NCI-H748 (cell line): ENCODE measurements around the gene ERMP1.
"Not testable (repeated sequence)": the region's sequence is repeated elsewhere in the genome, so short reads cannot be mapped to it uniquely, and the experiment has no call there.

Experiments
- DNase-seq: peaks from one replicate; lab custom pipeline; 2025; ENCODE audit not compliant: unreplicated experiment; lab: John Stamatoyannopoulos, UW

Gene ERMP1

DNA sequence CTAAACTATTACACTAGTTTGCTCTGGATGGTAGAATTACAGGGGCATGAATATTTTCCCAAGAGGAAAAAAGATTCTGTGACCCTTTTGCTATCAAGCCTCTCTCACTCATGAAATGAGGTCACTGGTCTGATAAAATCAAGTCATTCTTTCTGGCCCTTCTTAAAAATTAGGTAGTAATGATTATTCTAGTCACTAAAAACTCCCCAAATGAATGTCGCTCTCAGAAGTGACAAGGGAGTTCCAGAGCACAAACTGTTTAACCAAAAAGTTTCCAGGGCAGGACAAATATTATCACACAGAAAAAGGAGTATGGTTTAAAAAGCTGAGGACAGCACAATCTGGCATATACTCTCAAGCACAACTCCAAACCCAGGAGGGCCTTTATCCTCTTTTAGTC, 12.5 kb downstream of the ERMP1 start:
- DNase-seq, result no peak

DNA sequence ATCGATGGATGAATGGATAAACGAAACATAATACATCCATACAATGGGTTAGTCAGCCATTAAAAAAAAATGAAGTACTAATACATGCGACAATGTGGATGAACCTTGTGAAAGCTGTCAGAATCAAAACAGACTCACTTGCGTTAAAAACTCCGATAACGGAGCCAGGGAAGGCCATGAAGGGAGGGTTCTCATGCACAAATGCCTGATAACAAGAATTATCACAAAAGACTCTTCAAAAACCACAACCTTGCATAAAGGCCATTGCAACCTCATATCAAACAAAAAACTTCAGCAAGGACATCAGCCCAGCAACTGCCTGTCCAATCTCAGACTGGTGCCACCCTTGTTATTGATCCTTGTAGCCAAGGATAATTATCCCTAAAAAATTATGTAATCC, 13.7 kb downstream of the ERMP1 start:
- DNase-seq, result no peak

DNA sequence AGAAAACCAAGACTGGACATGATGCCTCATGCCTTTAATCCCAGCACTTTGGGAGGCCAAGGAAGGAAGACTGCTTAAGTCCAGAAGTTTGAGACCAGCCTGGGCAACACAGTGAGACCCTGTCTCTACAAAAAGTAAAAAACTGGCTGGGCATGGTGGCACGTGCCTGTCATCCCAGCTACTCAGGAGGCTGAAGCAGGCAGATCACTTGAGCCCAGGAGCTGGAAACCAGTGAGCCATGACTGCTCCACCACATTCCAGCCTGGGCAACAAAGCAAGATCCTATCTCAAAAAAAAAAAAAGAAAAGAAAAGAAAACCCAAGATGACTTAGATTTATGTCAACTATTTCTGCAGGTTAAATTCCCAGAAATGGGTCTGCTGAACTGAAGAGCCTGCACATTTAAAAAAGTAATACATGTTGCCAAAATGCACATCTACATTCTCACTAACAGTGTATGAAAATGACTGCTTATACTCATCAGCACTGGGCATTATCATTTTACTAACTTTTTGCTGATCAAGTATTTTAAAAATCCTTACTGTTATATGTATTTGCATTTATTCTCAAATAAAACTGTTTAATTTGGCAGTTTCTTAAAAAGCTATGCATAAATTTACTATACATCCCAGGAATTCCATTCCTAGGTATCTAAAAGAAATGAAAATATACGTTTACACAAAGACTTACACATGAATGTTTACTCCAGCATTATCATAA, 14.3 kb downstream of the ERMP1 start:
- DNase-seq, result no peak

DNA sequence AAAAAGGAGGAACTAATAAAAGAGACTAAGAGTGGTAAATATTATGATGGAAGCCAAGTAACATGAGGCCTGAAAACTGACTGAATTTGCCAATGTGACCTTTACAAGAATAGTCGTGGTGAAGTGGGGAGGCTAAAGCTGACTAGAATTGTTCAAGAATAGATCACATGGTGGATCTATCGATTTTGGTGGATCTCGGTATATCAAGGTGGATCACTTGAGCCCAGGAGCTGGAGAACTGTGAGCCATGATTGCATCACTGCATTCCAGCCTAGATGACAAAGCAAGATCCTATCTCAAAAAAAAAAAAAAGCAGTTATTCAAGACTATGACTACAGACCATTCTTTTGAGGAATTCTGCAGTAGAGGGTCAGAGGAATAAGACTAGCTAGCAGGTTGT, 15.1 kb downstream of the ERMP1 start:
- no peak for DNase-seq

DNA sequence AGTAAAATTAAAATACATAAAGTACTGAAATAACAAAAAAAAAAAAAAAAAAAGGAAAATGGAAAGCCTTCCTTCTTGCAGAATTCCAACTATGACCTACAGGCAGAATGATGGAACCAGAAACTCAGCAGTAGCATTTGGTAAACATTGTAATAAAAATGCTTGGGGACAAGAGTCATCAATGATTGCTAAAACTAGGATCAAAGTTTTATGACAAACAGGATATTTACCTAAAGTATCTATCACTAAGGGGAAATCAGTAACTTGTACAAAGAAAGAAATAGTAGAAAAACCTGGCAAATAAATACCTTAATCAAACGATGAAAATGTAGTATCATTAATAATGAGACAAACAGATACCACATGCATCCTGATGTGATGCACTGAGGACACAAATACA, 17.5 kb downstream of the ERMP1 start:
- no peak for DNase-seq

DNA sequence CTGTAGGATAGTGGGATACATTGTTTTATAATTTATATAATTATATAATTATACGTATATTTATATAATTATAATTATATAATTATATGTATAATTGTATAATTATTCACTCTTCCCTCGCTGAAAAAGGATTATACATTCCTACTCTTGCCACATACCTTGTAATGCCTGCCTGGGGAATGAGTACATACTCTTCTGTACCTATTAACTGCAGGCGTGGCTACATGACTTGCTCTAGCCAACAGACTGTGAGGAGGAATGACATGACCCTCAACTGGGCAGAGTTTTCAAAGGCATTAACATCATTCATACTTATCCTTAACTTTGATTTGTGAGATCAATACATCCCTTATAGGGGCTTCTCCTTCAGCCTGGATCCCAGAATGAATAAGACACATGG, 19.1 kb downstream of the ERMP1 start:
- no peak for DNase-seq

DNA sequence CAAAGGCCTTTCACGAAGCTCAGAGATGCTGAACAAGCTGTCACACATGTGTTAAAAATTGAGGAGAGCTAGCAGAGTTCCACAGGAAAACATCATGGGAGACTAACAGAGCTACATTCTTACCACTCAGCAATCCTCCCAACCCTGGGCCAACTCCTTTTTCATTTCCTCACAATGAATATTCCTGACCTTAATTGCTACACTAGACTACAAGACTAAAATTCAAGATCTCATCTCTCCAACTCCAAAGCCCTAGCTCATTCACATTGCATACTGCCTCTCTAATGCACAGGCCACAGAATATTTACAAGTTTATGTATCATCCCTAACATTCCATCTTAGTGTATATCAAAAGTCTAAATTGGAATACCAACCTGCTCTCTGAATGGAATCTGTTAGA, 21.2 kb downstream of the ERMP1 start:
- DNase-seq, result no peak

DNA sequence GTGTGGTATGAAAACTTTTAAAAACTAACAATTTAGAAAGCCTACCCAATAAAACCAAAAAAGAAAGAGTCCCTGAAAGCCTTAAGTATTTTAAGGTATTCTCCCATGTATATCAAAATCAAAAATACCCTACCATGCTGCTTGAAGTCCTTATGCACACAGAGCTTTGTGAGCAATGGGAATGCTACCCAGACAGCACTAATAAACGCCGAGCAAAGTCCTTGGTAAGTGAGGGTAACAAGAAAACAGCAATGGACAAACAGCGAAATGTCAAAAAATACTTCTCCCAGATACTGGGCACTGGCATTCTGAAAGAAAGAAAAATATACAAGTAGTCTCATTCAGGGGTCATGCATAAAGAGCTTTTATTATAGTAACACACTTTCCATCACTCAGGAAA, 27.4 kb downstream of the ERMP1 start:
- no peak for DNase-seq

DNA sequence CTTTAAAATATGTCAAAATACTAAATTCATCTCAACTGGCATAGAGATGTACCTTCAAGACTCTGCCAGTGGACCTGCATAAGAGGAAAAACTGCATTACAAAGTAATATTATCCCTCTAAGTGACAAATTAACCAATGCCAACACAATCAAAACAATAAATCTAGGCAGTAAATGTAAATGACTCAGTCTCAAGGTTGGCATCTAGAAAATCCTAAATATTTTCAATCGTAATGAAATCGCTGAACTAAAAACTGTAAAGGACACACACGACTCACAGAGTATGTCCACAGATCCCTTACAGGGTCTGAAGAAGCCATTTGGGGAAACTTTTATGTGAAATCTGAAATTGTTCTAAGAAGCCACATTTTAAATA, 31.2 kb downstream of the ERMP1 start:
- DNase-seq, result no peak

DNA sequence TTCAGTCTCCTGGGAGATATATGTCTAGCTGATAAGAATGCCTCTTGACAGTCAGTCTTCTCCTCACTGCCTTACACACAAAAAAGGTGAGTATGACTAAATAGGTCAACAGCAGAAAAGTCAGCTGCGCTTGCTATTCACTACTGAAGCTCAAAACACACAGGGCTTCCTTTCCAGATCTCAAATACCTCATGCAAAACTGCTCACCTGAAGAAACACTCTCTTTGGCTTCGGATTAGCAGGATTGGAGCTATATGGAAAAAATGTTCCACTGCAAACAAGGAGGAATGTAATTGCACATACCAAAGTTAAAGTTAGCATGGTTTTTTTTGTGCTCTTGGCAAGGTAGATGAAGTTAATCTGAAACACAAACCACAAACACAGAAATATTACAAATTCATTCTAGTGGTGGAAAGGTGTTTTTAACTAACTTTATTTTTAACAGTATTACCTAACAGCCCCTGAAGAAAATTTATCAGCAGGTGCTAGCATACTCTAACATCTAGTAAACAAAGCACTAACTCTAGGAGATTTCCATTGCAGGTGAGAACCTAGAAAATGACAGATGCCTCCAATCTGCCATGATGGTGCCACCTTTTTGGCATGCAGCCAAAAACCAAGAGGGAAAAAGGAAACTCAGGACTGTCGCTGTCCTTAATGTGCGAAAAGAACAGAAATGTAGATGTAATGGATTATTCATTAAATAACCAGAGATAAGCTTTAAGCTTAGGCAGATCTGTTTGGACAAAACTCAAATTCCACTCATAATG, 31.8 kb downstream of the ERMP1 start:
- DNase-seq, result peak; percentile 36

DNA sequence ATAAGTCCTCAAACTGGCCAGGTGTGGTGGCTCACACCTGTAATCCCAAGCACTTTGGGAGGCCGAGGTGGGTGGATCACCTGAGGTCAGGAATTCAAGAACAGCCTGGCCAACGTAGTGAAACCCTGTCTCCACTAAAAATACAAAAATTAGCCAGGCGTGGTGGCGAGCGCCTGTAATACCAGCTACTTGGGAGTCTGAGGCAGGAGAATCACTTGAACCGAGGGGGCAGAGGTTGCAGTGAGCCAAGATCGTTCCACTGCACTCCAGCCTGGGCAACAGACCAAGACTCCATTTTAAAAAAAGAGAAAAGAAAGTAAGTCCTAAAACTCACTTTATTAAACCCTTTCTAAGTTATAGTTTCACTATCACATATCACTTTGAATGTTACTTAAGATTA, 32.5 kb downstream of the ERMP1 start:
- DNase-seq, result not testable (repeated sequence)

DNA sequence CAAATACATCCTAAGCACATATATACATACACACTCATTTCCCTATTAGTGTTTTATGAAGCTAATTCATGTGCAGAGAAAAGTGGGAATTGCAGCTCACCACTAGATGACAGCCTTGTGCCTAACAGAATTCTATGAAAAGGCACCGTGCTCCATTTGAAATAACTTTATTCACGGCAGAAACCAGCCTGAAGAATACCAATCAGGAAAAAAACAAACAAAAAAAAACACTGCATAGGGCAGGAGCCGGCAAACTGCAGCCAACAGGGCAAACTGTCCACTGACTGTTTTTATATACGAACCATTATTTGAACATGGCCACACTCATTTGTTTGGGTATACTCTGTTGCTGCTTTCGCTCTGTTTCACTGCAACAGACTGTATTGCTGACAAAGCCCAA, 33.6 kb downstream of the ERMP1 start:
- DNase-seq, result peak; percentile 49

DNA sequence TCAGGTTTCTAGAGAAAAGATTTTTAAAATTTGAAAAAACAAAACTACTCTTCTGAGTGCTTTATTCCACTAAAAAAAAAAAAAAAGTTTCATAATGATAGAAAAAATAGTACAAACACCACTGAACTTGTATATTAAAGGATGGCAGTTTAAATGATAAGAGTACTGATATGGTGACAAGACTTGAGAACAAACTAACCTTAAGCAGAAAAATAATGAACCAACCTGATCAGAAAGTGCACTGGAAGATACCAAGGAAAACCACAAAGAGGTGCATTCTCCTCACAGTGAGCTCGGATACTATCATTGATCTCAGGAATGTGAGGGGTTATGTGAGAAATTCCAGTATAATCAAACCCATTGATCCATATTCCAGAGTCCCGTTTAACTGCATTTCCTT, 34.3 kb downstream of the ERMP1 start:
- no peak for DNase-seq

DNA sequence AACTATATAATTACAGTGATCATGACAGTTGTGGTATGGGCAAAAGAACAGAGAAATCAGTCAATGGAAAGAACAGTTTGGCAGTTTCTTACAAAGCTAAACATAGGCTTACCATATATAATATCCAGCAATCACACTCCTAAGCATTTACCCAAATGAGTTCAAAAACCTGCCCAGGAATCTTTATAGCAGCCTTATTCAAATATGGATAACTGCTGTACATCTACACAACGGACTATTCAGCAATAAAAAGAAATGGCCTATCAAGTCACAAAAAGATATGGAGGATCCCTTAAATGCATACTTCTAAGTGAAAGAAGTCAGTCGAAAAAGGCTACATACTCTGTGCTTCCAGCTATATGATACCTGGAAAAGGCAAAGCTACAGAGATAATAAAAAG, 36.6 kb downstream of the ERMP1 start:
- no peak for DNase-seq

DNA sequence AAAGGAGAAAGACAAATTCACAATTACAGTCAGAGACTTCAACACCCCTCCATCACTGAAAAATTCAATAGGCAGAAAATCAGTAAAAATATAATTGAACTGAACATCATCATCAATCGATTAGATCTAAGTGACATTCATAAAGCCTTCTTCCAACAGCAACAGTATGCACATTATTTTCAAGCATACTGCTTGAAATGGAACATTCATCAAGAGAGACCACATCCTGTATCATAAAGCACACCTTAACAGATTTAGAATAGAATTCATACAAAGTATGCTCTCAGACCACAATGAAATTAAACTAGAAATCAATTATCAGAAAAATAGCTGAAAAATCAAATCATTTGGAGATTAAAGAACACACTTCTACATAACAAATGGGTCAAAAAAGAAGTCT, 39.1 kb downstream of the ERMP1 start:
- no peak for DNase-seq

DNA sequence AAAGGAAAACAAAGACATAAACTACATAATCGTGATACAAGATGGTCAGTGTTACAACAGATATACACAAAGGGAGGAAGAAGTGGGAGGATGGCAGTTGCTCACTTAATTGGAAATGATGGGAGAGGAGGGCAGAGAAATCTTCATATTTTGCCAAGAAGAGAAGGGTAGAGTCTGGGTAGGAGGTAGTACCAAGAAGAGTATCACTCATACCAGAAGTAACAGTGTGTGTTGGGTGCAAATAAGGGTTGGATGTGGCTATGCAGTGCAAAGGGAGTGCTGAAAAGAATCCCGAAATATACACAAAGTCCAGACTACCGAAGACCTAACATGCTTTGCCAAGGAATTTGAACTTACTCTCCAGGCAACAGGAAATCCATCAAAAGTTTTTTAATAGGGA, 41.0 kb downstream of the ERMP1 start:
- DNase-seq, result no peak

DNA sequence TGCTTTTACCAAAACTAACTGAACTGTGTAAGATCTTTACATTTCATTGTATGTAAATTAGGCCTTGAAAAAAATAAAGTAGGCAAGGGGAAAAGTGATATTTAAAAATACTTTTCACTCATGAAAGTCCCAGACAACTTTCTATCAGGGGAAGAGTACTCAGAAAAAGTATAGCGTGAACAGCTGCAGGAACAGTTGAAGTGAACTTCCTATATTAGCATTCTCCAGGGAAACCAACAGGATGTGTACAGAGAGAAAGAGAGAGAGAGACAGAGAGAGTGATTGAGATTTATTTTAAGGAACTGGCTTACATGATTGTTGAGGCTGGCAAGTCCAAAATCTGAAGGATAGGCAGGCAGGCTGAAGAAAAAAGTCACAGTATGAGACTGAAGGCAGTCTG, 42.0 kb downstream of the ERMP1 start:
- no peak for DNase-seq

DNA sequence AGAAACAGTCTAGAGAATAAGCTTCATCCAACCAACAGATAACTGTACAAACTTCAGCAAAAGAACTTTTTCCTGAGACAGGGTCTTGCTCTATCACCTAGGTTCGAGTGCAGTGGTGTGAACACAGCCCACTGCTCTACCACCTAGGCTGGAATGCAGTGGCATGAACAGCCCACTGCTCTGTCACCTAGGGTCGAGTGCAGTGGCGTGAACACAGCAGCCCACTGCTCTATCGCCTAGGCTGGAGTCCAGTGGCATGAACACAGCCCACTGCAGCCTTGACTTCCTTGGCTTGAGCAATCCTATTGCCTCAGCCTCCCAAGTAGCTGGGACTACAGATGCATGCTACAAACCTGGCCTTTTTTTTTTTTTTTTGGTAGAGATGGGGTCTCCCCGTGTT, 43.4 kb downstream of the ERMP1 start:
- no peak for DNase-seq

DNA sequence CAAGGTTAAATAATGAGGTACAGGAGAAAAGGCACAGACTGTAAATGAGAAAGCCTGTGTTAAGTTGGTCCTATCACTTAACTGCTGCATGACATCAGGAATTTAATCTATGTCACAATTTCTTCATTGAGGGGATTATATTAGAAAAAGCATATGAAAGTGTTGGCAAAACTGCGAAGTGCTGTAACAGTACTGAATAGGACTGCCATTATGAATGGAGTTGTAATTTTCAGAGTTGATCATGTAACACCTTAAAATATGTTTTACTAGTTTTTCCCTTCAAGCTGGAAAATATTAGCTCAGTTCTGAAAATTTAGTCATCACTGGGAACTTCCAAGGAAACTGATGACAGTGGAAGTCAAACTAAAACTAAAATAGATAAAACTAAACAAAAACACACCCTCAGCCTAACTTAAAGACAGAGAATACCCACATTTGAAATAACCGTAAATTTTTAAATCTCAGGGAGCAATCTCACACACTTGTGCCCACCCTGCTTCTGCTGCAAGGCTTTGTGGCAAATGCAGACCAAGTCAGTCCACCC, 45.1 kb downstream of the ERMP1 start:
- no peak for DNase-seq

DNA sequence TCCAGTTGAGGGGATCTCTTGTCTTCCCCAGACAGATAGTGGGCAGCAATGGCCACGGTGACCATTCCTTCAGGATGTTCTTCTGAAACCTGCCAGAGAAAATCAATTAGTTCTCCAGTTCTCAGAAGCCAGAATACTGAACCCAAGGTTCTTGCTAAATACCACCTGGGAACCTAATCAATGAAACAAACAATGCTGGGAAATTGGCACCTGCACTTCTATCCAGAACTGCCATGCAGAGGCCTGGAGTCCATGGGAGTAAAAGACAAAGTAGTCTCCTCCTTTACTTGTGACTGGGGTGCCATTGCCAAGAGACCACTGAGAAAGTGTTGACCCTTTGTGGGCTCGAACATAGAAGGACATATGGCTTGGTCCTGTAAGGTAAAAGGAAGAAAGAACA, 45.7 kb downstream of the ERMP1 start:
- no peak for DNase-seq

DNA sequence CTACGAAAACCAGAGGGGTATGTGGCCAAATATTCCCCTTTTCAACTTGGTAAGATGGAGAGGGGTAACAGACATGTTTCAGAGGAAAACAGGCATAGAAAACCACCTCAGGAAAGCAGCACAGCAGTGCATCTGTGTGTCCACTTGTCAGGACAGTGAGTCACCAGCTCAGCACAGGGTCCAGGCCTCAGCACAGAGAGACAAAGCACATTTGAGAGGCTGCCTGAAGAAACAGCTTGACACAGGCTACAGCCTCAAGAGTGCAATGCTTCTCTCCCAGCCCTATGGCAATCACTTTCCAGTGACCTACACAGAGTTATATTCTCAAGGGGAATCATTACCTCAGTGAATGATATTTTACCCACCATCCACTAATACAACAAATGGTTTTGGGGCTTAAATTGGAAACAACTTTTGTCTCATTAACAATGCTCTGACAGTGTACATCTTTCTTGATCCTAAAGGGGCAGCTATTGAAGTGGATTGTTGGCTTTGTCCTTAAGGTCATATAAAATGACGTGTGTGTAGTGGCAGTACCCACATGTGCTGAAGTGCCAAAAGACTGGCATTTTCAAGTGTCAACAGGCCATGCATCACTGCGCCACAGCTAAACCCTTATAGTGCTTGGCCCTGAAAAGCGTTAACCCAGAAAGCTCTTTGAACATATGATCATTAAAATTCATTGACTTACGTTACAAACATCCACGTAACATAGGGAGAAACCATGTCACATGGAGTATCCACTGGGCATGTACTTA, 46.4 kb downstream of the ERMP1 start:
- DNase-seq, result no peak
